Myocyte (in vitro differentiated cells): ENCODE measurements around the gene SERPINB2. TPM values are rescaled to one million over a fixed set of nuclear protein-coding genes. Genes with fewer than 3 reads are reported as not detected.

Source experiments
- DNase-seq: peaks from one replicate; pipeline ENCODE4 v3.0.0-alpha.2; 2012; ENCODE audit warnings: low read depth
- polyA plus RNA-seq: library from polyadenylated mRNA; unstranded; fragments of >200 nt; gene quantifications from one replicate; pipeline ENCODE4 v1.2.1, GENCODE V29; 2012; ENCODE audit warnings: missing spikeins
- total RNA-seq: library from RNA; depleted of rRNA; stranded (reverse); fragments of >200 nt; gene quantifications from 2 replicates; pipeline ENCODE4 v1.2.3, GENCODE V29; 2014

The SERPINB2 gene
- 0.40 and 1.3 TPM in 2 replicates for total RNA-seq
- polyA plus RNA-seq = 0.45 TPM

- DNase-seq = no peak
Measured at GRCh38 chr18:63887424-63887823, at the start of gene SERPINB2. Gene SERPINB2, plus strand, starts transcription at chr18:63887705. Its CDS starts 3,740 bp downstream, at chr18:63891445.

GRCh38 chr18:63843008-63843407 is 44.5 kb upstream of the SERPINB2 start:
- no peak for DNase-seq

- peak; percentile 64 for DNase-seq
Measured at GRCh38 chr18:63844254-63844653, 43.3 kb upstream of the SERPINB2 start.

- peak; percentile 72 for DNase-seq
Measured at GRCh38 chr18:63848159-63848558, 39.3 kb upstream of the SERPINB2 start.

- DNase-seq = peak; percentile 42
Measured at GRCh38 chr18:63850020-63850419, 37.5 kb upstream of the SERPINB2 start.

- no peak for DNase-seq
Measured at GRCh38 chr18:63850636-63851035, 36.9 kb upstream of the SERPINB2 start.

- no peak for DNase-seq
Measured at GRCh38 chr18:63858456-63858855, 29.0 kb upstream of the SERPINB2 start.

- no peak for DNase-seq
Measured at GRCh38 chr18:63859781-63860475, 27.6 kb upstream of the SERPINB2 start.

- DNase-seq = no peak
Measured at GRCh38 chr18:63860531-63860930, 27.0 kb upstream of the SERPINB2 start.

- no peak for DNase-seq
Measured at GRCh38 chr18:63867368-63868125, 20.0 kb upstream of the SERPINB2 start.

- DNase-seq = peak; percentile 66
Measured at GRCh38 chr18:63868546-63868945, 19.0 kb upstream of the SERPINB2 start.

- DNase-seq = peak; percentile 63
Measured at GRCh38 chr18:63869374-63869773, 18.1 kb upstream of the SERPINB2 start.

- no peak for DNase-seq
Measured at GRCh38 chr18:63869851-63870250, 17.7 kb upstream of the SERPINB2 start.

GRCh38 chr18:63871836-63872235 is 15.7 kb upstream of the SERPINB2 start:
- DNase-seq = no peak

GRCh38 chr18:63872586-63872985 is 14.9 kb upstream of the SERPINB2 start:
- DNase-seq = no peak

GRCh38 chr18:63878343-63878742 is 9.2 kb upstream of the SERPINB2 start:
- peak; percentile 22 for DNase-seq

- no peak for DNase-seq
Measured at GRCh38 chr18:63878925-63879324, 8.6 kb upstream of the SERPINB2 start.

GRCh38 chr18:63879709-63880108 is 7.8 kb upstream of the SERPINB2 start:
- no peak for DNase-seq

- no peak for DNase-seq
Measured at GRCh38 chr18:63881851-63882250, 5.7 kb upstream of the SERPINB2 start.

GRCh38 chr18:63882333-63883141 is 5.0 kb upstream of the SERPINB2 start:
- DNase-seq = peak; percentile 89

GRCh38 chr18:63883617-63884016 is 3.9 kb upstream of the SERPINB2 start:
- DNase-seq = no peak
